Esophagus muscularis mucosa (tissue), 4 donors: ENCODE data around the gene COL6A1. TPM values are rescaled to one million over a fixed set of nuclear protein-coding genes. Genes with fewer than 3 reads are reported as not detected.

Experiments
- DNase-seq: peaks from one replicate; pipeline ENCODE4 v3.0.0-alpha.2; 2017; ENCODE audit errors: extremely low spot score
- H3K27ac ChIP-seq, 4 donors: fragments of 200-600 bp; sonication (generic); replicated peaks in 1 of 4; 1 replicate in 3 of 4; 2 replicates in 1 of 4; pipeline ENCODE4 v1.5.1; 2016 to 2019; ENCODE audit warnings: mild to moderate bottlenecking in 1 of 4
- H3K27me3 ChIP-seq, 4 donors: fragments of 200-600 bp; sonication (generic); one replicate each; pipeline versions ENCODE4 v1.5.1 to v1.6.0; 2016 to 2019
- H3K36me3 ChIP-seq, 4 donors: fragments of 200-600 bp; sonication (generic); one replicate each; pipeline ENCODE4 v1.5.1; 2016 to 2019
- H3K4me1 ChIP-seq, 4 donors: fragments of 200-600 bp; sonication (generic); one replicate each; pipeline ENCODE4 v1.5.1; 2016 to 2019
- H3K4me3 ChIP-seq, 4 donors: fragments of 200-600 bp; sonication (generic); 1 replicate in 2 of 4; 2 replicates in 2 of 4; pipeline ENCODE4 v1.5.1; 2016 to 2019; ENCODE audit warnings: mild to moderate bottlenecking in 4 of 4, moderate library complexity in 1 of 4
- H3K9me3 ChIP-seq, 4 donors: fragments of 200-600 bp; sonication (generic); 1 replicate in 3 of 4; 2 replicates in 1 of 4; pipeline ENCODE4 v1.5.1; 2016 to 2019
- EP300 ChIP-seq: sonication (generic); formaldehyde crosslinking; IDR thresholded peaks from one replicate; pipeline ENCODE4 v1.6.1; 2017; ENCODE audit warnings: antibody characterized with exemption
- POLR2A ChIP-seq: fragments of 450-650 bp; IDR thresholded peaks from one replicate; pipeline ENCODE4 v1.6.1; 2017; ENCODE audit warnings: antibody characterized with exemption, moderate library complexity, mild to moderate bottlenecking, low read depth
- POLR2AphosphoS5 ChIP-seq, 2 donors: sonication (generic); formaldehyde crosslinking; IDR thresholded peaks; one replicate each; pipeline ENCODE4 v1.6.1; 2017; ENCODE audit warnings: antibody characterized with exemption in 2 of 2
- WGBS: methylation state at CpG from one replicate; pipeline ENCODE4 v1.1.5; 2018; 5-methylcytosine and 5-hydroxymethylcytosine counted together
- intact Hi-C: fragments of 100-400 bp; cut with DNase I; formaldehyde crosslinking; loops from one replicate; pipeline ENCODE4 v1.15.1; 2023
- total RNA-seq, 4 donors: library from RNA; depleted of rRNA; stranded (reverse); fragments of >200 nt; gene quantifications; one replicate each; pipeline versions ENCODE4 v1.1.0 to v1.2.1, GENCODE V29; 2016
- TF ChIP-seq, protein P1 (sequence below), 3 experiments: fragments of 200-600 bp in 2 of 3; fragments of 450-650 bp in 1 of 3; sonication (generic) in 2 of 3; IDR thresholded peaks; one replicate each; pipeline ENCODE4 v1.5.1; 2017 to 2019; ENCODE audit warnings: antibody characterized with exemption in 3 of 3, mild to moderate bottlenecking in 2 of 3, moderate library complexity in 1 of 3

The COL6A1 gene
- total RNA-seq, 4 donors from 2014 or later, result 646 to 1,432 (median 1,078) TPM

DNA sequence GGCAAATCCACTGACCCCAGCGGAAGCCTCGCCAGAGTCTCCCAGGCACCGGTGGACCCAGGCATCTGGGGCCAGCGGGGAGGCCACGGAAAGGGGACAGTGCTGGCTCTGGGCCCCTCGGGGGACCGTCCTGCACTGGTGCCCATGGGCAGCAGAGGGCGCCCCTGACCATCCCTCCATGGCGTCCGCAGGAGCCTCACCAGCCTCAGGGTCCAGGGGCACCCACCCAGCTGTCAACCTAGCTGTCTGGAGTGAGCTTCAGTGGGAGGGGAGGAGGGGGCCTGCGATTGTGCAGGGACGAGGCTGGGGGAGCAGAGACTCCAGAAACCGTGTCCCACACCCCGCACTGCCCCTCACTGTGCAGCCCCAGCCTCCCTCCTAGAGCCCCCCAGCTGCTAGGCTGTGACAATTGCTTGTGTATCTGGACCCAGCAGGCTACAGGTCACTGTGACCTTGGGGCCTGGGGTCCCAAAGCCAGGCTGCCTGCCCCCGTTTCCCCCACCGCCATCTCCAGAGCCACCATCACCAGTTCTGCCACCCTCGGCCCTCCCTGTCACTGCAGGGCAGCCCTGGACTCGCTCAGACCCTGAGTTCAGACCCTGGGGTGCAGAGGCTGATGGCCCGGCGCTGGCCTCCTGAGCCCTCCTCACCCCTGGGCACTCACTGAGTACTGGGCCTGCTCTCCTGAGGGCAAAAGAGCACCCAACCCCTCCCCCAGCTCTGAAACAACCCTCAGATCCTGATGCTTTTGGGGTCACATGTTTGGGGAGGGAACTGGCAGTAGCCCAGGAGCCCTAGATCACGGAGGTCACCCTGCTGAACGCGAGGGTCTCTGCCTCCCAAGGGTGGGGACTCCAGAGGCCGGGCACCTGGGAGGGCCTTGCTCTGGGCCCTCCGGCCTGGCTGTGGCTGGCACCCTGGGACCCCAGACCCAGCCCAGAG is 10.6 kb upstream of the COL6A1 start:
- Histone ChIP-seq H3K27ac (peak overlapping the region; percentile 96 to 99 (median 98)), H3K27me3 (no peaks in the 10 kb centered on the region), H3K4me1 (peaks cover 50 to 61% (median 59%) of the 10 kb centered on the region in 4 donors), H3K9me3 (no peaks in the 10 kb centered on the region), H3K4me3 (no peak overlapping the region), H3K36me3 (no peaks in the 10 kb centered on the region)
- intact Hi-C loops, result loop anchor here (2.0 to 10.0 kb wide), 2 partner anchors 258 to 354 kb away; partner anchors contain the start of genes C21orf58, LSS and PCNT
- TF ChIP-seq POLR2AphosphoS5 (IDR thresholded peaks at IDR 0.05) (peak in 1 of 2 donors; percentile 27), EP300 (no peak), POLR2A (no peak)
- TF ChIP-seq, protein P1, sequence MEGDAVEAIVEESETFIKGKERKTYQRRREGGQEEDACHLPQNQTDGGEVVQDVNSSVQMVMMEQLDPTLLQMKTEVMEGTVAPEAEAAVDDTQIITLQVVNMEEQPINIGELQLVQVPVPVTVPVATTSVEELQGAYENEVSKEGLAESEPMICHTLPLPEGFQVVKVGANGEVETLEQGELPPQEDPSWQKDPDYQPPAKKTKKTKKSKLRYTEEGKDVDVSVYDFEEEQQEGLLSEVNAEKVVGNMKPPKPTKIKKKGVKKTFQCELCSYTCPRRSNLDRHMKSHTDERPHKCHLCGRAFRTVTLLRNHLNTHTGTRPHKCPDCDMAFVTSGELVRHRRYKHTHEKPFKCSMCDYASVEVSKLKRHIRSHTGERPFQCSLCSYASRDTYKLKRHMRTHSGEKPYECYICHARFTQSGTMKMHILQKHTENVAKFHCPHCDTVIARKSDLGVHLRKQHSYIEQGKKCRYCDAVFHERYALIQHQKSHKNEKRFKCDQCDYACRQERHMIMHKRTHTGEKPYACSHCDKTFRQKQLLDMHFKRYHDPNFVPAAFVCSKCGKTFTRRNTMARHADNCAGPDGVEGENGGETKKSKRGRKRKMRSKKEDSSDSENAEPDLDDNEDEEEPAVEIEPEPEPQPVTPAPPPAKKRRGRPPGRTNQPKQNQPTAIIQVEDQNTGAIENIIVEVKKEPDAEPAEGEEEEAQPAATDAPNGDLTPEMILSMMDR (IDR thresholded peaks at IDR 0.05), result peak; percentile 94 to 99 (median 97)
- 62% methylated on average over 10 of the region's 25 CpGs for WGBS
- DNase-seq, result no peak

DNA sequence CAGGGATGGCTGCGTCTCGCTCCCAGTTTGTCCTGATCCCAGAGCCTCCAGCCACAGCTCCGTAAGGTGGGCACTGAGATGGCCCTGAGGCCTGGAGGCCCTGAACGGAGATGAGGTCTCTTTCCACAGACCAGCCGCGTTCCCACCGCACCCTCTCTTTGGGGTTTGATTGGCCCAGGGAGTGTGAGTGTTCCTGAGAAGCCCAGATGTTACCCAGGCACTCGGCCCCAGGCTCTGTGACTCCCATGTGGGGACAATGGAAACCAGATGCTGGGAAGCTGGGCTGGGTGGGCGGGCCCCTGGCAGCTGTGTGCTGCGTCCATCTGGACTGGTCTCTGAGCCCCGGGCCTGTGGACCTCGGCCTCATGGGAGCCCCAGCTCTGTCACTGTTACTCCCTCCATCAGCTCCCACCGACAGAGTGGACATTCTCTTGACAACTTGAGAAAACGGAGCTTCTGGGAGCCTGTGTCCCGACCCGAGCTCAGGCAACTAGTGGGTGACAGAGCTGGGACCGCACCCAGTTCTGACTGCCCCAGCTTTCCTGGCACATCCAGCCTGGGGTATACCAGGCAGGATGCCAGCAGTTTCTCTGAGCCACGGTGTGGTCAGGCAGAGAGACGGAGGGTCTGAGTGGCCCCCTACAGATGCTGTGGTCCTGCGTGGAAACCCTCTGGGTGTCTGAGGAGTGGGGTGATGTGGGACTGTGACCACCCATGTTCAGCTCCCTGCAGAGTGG is 9.8 kb upstream of the COL6A1 start:
- Histone ChIP-seq H3K9me3 (no peaks in the 10 kb centered on the region), H3K27me3 (no peaks in the 10 kb centered on the region), H3K4me3 (peak overlapping the region; percentile 59 to 62 (median 61)), H3K4me1 (peaks cover 54 to 67% (median 65%) of the 10 kb centered on the region in 4 donors), H3K36me3 (no peaks in the 10 kb centered on the region), H3K27ac (peak overlapping the region; percentile 96 to 99 (median 98))
- 59% methylated on average over 15 of the region's 20 CpGs for WGBS
- TF ChIP-seq EP300 (no peak), POLR2AphosphoS5 (IDR thresholded peaks at IDR 0.05) (peak in 1 of 2 donors; percentile 44)
- no peak for DNase-seq
- intact Hi-C loops, result loop anchor here (1.0 to 10.0 kb wide), 3 partner anchors 128 to 353 kb away; partner anchors contain the start of genes C21orf58, LSS and PCNT

DNA sequence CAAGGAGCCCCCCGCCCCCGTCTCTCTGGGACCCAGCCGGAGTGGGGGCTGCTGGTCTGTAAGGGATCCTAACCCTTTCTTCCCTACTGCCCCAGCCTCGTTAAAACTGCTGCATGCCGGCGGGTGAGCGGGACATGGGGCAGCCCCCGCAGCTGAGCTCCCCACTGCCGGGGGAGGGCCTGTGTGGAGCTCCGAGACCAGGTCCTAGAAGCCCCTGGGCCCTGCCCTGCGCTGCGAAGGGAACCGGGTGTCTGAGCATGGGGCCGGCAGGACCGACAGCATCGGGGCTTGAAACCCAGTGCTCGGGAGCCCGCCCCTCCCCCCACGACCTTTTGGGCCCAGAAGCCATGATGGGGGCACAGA is 9.2 kb upstream of the COL6A1 start:
- 16% methylated on average over 12 of the region's 19 CpGs for WGBS
- peaks cover 58 to 72% (median 71%) of the 10 kb centered on the region in 4 donors for H3K4me1 ChIP-seq

DNA sequence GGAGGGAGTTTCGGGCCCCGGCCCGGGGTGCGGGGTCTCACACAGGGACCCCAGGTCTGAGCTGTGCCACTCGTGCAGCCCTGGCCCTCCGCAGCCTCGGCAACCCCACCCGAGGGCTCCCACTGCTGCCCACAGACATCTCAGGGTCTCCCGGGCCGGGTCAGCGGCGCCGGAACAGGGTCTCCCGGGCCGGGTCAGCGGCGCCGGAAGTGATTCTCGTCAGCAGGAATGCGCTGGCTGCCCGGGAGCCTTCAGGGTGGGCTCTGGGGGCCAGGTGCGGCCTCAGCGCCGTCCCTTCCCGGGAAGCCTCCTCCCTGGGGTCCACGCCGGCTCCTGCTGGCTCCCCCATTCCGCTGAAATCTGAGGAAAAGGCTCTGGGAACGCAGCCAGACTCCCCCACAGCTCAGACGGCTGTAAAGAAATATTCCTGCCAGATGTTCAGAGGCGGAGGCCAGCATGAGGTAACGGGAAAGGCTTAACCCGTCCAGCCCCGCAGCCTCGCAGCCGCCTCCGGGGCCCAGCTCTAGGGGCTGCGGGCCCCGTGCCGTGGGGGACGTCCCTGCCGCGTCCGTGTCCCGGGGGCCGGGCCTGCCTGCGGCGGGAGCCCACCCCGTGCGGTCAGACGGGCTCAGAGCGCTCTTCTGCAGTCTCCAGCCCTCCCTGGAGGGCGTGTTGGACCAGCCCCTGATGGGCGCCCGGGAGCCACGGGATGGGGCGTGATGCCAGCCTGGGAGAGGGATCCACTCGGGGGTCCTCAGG is 8.7 kb upstream of the COL6A1 start:
- DNase-seq, result no peak

More for the DNA sequence above, 9.2 kb upstream of the COL6A1 start:
- intact Hi-C loops, result loop anchor here (1.0 to 10.0 kb wide), 2 partner anchors 127 to 352 kb away; partner anchors contain the start of genes C21orf58 and PCNT
- Histone ChIP-seq H3K9me3 (no peaks in the 10 kb centered on the region), H3K4me3 (peak overlapping the region; percentile 59 to 62 (median 61)), H3K27me3 (no peaks in the 10 kb centered on the region), H3K36me3 (no peaks in the 10 kb centered on the region), H3K27ac (peak overlapping the region; percentile 96 to 99 (median 98))
- no peak for DNase-seq
- no peak for TF ChIP-seq POLR2A
- TF ChIP-seq, protein P1 (IDR thresholded peaks at IDR 0.05), result no peak
- TF ChIP-seq POLR2AphosphoS5 (IDR thresholded peaks at IDR 0.05), result no peak
- TF ChIP-seq EP300, result no peak

More for the DNA sequence above, 8.7 kb upstream of the COL6A1 start:
- Histone ChIP-seq H3K36me3 (no peaks in the 10 kb centered on the region), H3K4me3 (peak overlapping the region; percentile 59 to 62 (median 61)), H3K4me1 (peaks cover 60 to 78% (median 74%) of the 10 kb centered on the region in 4 donors), H3K27ac (peak overlapping the region; percentile 96 to 99 (median 98)), H3K27me3 (no peaks in the 10 kb centered on the region), H3K9me3 (no peaks in the 10 kb centered on the region)
- intact Hi-C loops, result loop anchor here (1.0 to 10.0 kb wide), 2 partner anchors 126 to 352 kb away; partner anchors contain the start of genes C21orf58 and PCNT
- WGBS, result 0% methylated on average over 7 of the region's 58 CpGs
- TF ChIP-seq POLR2AphosphoS5 (IDR thresholded peaks at IDR 0.05), result peak; percentile 29 to 43
- TF ChIP-seq, protein P1 (IDR thresholded peaks at IDR 0.05), result no peak
